ENCODE data around the gene NFIC.
"Not testable (repeated sequence)": the region's sequence is repeated elsewhere in the genome, so short reads cannot be mapped to it uniquely, and the experiment has no call there.

The NFIC gene

DNA sequence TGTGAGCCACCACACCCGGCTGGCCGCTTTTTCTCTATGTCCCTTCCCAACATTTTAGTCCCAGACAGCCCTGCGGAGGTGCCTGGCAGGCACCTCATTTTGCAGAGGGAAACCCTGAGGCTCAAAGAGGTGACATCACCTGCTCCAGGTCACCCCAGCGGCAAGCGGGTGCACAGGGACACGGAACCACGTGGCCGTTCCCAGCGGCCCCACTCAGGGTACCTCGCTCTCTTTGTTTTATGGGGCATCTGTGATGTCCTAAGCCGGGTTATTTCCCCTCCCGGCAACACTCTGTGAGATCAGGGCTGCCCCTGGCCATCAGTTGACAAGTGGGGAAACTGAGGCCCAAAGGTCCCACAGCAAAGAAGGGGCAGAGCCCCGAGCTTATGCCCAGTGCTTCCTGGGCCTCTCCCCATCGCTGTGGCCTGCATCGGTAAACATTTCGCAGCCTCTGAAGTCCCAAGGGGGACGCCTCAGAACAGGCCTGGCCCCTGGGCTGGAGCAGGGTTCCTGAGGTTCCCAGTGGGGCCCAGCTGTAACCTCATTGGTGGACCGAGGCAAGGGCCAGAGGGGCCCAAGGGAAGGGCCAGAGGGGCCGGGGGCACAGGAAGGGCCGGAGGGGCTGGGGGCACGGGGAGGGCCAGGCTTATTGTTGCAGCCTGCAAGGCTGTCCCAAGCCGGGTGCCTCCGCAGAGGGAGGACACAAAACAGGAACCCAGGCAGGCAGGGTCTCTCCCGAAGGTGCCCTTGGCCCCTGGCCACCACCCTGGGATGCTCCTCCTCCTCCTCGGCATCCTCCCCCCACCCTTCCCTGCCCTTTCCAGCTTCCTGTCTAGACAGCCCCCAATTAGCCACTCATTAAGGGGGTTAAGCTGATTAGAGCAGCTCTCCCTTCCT is 75.0 kb downstream of the NFIC start:
- H3K36me3 ChIP-seq: peaks cover 47% of the 10 kb centered on the region
- TF ChIP-seq CTCF (IDR thresholded peaks at IDR 0.05; ENCODE audit: low read depth, low read length): no peak
- DNase-seq: peak; percentile 58
- H3K27me3 ChIP-seq (ENCODE audit: insufficient read depth, low read depth, severe bottlenecking): no peaks in the 10 kb centered on the region
- H3K27ac ChIP-seq: peak overlapping the region; percentile 31; the same call in 1 of the 2 replicates
- no peak overlapping the region for H3K4me3 ChIP-seq (ENCODE audit: low read depth, low read length)
- no peaks in the 10 kb centered on the region for H3K9me3 ChIP-seq (ENCODE audit: severe bottlenecking)

DNA sequence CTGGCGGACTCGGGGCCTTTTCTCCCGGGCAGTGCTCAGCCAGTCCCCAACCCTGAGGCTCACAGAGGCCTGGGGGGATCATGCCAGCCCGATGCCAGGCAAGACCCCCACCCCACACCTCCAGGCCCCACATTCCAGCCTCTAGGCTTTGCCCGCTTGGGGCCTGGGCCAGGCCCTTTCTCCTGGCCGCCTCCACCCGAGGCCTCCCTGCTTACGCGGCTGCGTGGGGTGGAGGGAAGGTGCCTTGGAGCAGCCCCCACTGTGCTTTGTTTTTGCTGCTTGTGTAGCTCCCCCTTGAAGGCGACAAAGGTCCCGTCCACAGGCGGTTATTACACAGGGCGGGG is 75.6 kb downstream of the NFIC start:
- Histone ChIP-seq H3K27ac (peak overlapping the region; percentile 31; the same call in 1 of the 2 replicates), H3K27me3 (ENCODE audit: insufficient read depth, low read depth, severe bottlenecking) (no peaks in the 10 kb centered on the region)
- no peak for TF ChIP-seq CTCF (IDR thresholded peaks at IDR 0.05; ENCODE audit: low read depth, low read length)

DNA sequence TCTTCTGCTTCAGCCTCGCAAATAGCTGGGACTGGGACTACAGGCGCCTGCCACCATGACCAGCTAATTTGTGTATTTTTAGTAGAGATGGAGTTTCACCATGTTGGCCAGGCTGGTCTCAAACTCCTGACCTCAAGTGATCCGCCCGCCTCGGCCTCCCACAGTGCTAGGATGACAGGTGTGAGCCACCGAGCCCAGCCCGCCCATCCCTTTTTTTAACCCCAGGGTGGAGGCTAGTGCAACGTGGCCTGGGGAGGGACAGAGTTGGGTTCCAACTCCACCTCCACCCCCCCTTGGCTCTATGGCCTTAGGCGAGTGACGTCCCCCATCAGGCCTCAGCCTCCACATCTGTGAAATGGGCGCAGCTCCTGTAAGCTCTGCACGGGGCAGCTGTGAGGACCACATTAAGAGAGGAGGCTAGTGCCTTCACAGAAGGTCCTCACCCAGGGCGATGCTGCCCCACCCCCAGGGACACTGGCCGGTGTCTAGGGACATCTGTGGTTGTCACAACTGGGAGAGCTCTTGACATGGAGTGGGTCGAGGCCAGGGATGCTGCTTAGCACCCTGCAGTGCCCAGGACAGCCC is 76.2 kb downstream of the NFIC start:
- H3K27me3 ChIP-seq (ENCODE audit: insufficient read depth, low read depth, severe bottlenecking): no peaks in the 10 kb centered on the region
- TF ChIP-seq CTCF (IDR thresholded peaks at IDR 0.05; ENCODE audit: low read depth, low read length): no peak
- H3K27ac ChIP-seq: no peak overlapping the region
- no peak for DNase-seq
- no peak overlapping the region for H3K4me3 ChIP-seq (ENCODE audit: low read depth, low read length)
- H3K36me3 ChIP-seq: peaks cover 41% of the 10 kb centered on the region
- H3K9me3 ChIP-seq (ENCODE audit: severe bottlenecking): no peaks in the 10 kb centered on the region

More for the DNA sequence above, 75.6 kb downstream of the NFIC start:
- Histone ChIP-seq H3K36me3 (peaks cover 41% of the 10 kb centered on the region), H3K9me3 (ENCODE audit: severe bottlenecking) (no peaks in the 10 kb centered on the region), H3K4me3 (ENCODE audit: low read depth, low read length) (no peak overlapping the region)
- DNase-seq: no peak

DNA sequence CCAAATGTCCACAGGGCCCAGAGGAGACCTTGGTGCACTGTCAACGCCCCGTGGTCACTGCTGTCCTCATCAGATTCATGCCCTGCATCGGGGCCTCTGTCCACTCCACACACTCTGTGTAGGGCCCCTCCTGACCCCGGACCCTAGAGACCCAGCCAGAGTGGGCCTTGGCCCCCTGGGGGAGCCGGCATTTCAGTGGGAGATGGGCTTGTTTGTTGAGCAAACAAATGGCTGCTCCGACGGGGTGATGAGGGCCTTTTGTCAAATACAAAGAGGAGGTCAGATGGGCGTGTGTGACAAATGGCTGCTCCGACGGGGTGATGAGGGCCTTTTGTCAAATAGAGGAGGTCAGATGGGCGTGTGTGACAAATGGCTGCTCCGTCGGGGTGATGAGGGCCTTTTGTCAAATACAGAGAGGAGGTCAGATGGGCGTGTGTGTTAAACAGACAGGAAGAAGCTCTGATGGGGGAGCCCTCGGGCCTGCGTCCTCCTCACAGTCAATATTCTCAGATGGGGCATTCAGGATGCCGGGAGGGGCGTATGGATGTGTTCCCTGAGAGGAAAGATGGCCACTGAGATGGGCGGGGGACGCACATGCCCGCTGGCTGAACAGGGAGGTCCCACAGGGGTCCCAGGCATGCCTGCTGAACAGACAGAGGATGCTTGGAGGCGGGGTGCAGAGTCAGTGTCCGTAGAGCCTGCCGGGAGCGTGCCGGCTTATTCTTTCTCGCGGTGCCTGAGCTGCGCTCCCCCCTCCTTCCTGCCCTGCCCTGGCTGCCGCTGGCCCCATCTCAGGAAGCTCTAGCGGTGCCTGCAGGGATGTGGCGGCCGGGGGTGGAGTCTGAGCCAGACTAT is 77.7 kb downstream of the NFIC start:
- no peak overlapping the region for H3K27ac ChIP-seq
- TF ChIP-seq CTCF (IDR thresholded peaks at IDR 0.05; ENCODE audit: low read depth, low read length): no peak
- H3K9me3 ChIP-seq (ENCODE audit: severe bottlenecking): no peaks in the 10 kb centered on the region
- DNase-seq: no peak
- H3K27me3 ChIP-seq (ENCODE audit: insufficient read depth, low read depth, severe bottlenecking): no peaks in the 10 kb centered on the region
- H3K4me3 ChIP-seq (ENCODE audit: low read depth, low read length): no peak overlapping the region
- H3K36me3 ChIP-seq: peaks cover 38% of the 10 kb centered on the region

DNA sequence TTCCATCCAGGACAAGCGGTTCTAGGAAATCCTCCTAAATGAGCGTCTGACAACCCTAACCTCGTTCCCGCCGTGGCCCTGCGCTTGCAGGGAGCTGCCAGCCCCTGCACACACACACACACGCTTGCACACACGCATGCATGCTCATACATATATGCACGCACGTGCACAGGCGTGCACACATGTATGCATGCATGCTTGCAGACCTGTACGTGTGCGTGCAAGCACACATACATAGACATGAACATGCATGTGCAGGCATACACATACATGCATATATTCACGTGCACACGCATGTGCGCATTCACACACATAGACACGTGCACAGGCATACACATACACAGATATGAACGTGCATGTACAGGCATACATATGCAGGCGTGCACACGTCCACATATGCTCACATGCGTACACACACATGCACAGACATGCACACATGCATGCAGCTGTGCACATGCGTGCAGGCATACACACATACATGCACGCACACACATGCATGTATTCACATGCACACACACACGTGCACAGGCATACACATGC is 78.4 kb downstream of the NFIC start:
- Histone ChIP-seq H3K36me3 (peaks cover 45% of the 10 kb centered on the region), H3K9me3 (ENCODE audit: severe bottlenecking) (no peaks in the 10 kb centered on the region), H3K27ac (no peak overlapping the region), H3K4me3 (ENCODE audit: low read depth, low read length) (no peak overlapping the region), H3K27me3 (ENCODE audit: insufficient read depth, low read depth, severe bottlenecking) (no peaks in the 10 kb centered on the region)
- DNase-seq: no peak
- TF ChIP-seq CTCF (IDR thresholded peaks at IDR 0.05; ENCODE audit: low read depth, low read length): no peak

DNA sequence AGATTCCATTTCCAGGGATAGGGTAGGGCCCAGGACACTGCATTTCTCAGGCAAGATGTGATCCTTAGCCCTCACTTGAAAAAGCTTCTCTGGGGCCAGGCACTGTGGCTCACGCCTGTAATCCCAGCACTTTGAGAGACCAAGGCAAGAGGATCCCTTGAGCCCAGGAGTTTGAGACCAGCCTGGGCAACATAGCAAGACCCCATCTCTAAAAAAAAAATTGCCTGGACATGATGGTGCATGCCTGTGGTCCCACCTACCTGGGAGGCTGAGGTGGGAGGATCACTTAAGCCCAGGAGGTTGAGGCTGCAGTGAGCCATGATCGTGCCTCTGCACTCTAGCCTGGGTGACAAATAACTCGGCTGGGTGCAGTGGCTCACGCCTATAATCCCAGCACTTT is 80.3 kb downstream of the NFIC start:
- H3K36me3 ChIP-seq: peaks cover 44% of the 10 kb centered on the region
- DNase-seq; H3K4me3 ChIP-seq (ENCODE audit: low read depth, low read length); H3K9me3 ChIP-seq (ENCODE audit: severe bottlenecking); H3K27ac ChIP-seq; H3K27me3 ChIP-seq (ENCODE audit: insufficient read depth, low read depth, severe bottlenecking): not testable (repeated sequence)

Data from WERI-Rb-1 (cell line).